HG03442 (cell line): ENCODE data around the gene MAP2K5.
"Not testable (repeated sequence)": the region's sequence is repeated elsewhere in the genome, so short reads cannot be mapped to it uniquely, and the experiment has no call there.

ENCODE experiments used
- ATAC-seq: cut with Tn5 transposase; IDR thresholded peaks from one replicate; pipeline ENCODE4 v1.9.1; 2021; ENCODE audit warnings: mild to moderate bottlenecking, moderate library complexity; ENCODE audit not compliant: unreplicated experiment

MAP2K5 gene

GRCh38 chr15:67592245-67592644 is 49.7 kb downstream of the MAP2K5 start:
- ATAC-seq: no peak

DNA sequence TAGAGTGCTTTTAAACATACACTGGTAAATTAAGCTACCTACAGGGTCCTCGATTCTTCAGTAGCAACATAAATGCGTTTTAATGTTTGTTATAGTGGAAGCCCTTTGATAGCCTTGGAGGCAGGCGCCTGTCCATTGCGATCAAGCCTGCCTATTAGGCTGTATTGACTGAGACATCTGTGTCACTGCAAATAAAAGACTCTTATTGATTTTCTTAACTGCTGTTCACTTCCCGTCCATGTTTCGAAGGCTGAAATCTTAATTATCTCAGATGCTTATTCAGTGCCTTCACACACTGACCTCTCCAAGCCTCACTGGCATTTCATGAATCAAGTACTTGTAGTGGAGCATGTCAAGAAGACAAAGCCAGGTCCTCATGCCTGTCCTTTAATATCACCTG is 51.1 kb downstream of the MAP2K5 start:
- no peak for ATAC-seq

DNA sequence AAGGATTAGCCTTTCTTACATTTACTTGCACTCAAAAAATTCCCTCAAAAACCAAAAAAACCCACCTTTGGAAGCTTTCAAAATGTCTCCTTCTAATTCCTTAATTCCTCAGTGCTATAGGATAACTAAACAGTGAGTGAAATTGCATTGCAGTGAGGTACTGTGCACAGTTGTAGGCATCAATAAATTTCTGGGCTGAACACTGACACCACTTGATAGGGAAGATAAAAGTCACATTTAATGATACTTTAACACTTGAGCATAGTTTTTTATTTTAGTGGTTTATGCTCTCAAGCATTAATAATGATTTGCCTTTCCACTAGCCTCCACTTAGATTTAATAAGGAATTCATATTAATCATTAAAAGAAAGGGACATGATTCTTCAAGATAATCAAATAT is 52.3 kb downstream of the MAP2K5 start:
- ATAC-seq: no peak

DNA sequence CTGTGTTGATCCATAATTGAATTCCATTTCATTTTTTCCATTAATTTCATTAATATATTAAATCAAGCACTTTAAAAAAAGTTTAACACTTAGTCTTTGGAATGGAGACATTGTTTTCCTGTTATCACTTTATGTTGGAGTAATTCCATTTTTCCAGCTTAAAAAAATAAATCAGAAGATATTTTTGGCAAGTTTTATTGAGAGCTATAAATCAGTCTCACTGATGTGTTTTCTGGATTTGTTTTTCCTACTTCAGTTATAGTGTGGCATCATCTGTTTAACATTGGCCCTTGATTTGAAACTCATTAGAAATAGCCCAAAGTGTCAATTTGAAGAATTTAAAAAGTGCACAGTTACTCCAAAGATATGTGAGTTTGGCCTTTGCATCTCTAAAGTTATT is 53.1 kb downstream of the MAP2K5 start:
- ATAC-seq: no peak

GRCh38 chr15:67601073-67601472 is 58.6 kb downstream of the MAP2K5 start:
- ATAC-seq: no peak

DNA sequence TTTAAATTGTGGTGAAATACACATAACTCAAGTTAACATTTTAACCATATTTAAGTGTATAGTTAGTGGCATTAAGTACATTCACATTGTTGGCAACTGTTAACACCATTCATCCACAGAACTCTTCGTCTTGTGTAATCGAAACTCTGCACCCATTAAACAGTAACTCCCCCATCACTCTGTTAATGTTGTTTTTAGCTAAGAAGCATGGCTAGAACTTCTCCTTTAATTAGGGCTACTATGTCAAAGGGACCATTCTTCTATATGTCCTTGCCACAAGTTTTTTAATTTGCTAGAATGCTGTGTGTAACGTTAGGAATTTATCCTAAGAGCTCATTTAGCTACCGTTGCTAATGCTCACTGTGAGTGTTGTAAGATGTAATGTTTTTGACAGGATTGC is 60.6 kb downstream of the MAP2K5 start:
- no peak for ATAC-seq

DNA sequence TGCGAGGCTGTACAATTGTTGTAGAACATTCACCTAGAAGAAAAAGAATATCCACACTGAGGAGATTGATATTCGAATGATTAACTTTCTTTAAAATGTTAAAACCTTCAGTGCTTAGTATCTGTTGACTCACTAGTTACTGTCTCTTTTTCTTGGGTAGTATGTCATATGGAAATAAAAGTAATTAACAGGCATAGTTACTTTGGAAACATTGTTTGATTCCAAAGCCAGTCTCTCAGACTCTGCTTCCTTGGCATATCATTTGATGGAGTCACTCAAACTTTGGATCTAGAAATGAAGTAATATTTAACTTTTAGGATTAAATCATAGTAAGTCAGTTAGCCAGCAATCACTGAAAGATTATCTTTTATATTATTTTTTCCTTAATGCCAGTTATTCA is 63.4 kb downstream of the MAP2K5 start:
- ATAC-seq: no peak

- no peak for ATAC-seq
Observed at GRCh38 chr15:67606742-67607141, 64.2 kb downstream of the MAP2K5 start.

GRCh38 chr15:67607329-67607728 is 64.8 kb downstream of the MAP2K5 start:
- ATAC-seq: no peak

DNA sequence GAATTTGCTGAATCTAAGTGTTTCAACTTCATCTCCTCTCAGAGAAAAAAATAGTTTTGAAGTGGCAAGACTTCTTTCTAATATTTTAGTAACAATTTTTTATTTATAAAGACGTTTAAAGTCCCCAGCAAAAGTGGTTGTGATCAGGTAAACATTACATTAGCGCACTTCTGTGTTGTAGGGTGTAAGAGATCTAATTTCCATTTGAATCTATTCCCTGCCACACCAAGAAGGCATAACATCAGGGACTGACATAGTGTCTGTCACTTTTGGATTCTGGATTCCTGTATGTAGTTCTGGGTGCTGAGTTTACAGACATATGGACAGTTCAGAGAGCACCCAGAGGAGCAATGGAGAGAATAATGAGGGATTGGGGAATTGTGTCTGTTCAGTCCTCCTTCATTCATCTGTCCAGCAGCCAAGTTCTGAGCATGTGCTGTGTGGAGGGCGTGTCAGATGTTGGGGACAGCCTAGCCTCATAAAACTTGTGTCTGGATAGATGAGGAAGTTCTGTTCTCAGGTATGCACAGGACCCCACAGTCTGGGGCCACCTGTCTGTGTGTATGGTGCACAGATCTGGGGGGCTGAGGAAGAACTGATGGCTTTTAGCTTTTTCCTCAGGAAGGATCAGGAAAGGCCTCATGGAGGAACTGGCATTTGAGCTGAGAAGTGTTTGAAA is 65.6 kb downstream of the MAP2K5 start:
- ATAC-seq: no peak

- ATAC-seq: no peak
Observed at GRCh38 chr15:67608638-67608959, 66.1 kb downstream of the MAP2K5 start.

GRCh38 chr15:67611370-67612369 is 69.2 kb downstream of the MAP2K5 start:
- ATAC-seq: no peak

GRCh38 chr15:67613211-67613610 is 70.7 kb downstream of the MAP2K5 start:
- no peak for ATAC-seq

DNA sequence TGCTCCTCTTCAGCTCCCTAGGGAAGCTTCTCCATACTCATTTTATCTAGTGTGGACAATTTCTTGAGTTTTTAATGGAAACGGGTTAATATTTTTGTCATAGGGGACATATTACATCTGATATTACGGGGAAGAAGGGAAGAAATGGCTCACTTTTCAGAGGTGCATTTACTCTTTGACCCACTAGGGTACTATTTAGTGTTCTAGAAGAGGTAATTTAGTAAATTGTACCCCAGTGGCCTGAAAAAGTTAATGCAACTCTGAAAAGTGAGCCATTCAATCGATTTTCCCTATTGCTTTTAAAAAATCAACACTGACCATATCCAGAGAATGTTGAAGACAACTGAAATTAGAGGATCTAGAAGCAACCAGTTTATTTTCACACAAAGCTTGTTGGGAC is 71.2 kb downstream of the MAP2K5 start:
- no peak for ATAC-seq

GRCh38 chr15:67615131-67615534 is 72.6 kb downstream of the MAP2K5 start:
- not testable (repeated sequence) for ATAC-seq

GRCh38 chr15:67618297-67618696 is 75.8 kb downstream of the MAP2K5 start:
- ATAC-seq: no peak

- no peak for ATAC-seq
Observed at GRCh38 chr15:67622110-67622509, 79.6 kb downstream of the MAP2K5 start.

GRCh38 chr15:67632261-67632660 is 89.8 kb downstream of the MAP2K5 start:
- no peak for ATAC-seq

DNA sequence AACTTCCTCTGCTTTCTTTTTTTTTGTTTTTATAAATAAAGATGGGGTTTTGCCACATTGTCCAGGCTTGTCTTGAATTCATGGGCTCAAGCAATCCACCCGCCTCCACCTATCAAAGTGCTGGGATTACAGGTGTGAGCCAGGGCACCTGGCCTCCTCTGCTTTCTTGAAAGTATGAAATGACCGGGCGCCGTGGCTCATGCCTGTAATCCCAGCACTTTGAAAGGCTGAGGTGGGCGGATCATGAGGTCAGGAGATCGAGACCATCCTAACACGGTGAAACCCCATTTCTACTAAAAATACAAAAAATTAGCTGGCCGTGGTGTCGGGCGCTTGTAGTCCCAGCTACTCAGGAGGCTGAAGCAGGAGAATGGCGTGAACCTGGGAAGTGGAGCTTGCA is 93.4 kb downstream of the MAP2K5 start:
- ATAC-seq: not testable (repeated sequence)

- no peak for ATAC-seq
Observed at GRCh38 chr15:67639591-67639990, 97.1 kb downstream of the MAP2K5 start.

GRCh38 chr15:67641453-67641852 is 99.0 kb downstream of the MAP2K5 start:
- ATAC-seq: no peak

DNA sequence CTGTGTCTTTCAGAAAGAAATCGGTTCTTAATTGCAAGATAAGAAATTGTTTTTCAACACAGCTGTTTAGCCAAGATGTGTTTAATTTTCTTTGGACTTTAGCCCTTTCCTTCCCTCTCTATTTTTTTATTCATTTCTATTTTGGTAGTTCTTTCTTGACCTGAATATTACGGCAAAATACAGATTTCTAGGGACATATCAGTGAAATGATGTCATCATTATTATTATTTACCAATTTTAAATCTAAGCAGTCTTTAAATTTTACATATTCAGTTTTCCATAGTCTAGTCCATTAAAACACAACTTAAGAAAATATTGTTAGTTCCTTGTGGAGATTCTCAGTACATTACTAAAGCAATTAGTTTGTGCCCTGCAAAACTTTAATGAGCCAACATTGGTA is 104.3 kb downstream of the MAP2K5 start:
- no peak for ATAC-seq
